ENCODE results near the gene MMGT1.

MMGT1 gene

DNA sequence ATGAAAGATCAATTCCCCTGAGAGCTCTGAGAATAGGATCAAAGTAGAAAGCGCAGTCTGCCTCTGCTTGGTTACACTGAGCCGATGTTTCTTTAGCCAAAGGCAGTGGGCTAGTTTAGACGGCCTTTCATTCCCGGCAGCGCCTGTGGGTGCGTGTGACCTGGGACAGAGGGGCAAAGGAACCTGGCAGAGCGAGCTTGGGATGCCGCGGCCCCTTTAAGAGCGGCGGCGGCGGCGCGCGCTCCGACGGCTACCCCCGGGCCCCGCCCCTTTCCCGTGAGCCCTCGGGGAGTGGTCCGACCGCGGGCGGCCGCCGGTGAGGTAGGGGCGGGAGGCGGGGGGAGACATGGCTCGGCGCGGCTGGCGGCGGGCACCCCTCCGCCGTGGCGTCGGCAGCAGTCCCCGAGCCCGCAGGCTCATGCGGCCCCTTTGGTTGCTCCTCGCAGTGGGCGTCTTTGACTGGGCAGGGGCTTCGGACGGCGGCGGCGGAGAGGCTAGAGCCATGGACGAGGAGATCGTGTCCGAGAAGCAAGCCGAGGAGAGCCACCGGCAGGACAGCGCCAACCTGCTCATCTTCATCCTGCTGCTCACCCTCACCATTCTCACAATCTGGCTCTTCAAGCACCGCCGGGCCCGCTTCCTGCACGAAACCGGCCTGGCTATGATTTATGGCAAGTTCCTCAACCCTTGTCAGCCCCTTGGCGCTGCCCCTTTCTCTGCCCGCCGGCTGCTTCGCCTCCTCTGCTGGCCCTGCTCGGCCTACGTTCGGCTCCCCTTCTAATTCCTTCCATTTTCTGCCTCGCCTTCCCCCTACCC is 11.6 kb upstream of the MMGT1 start, which contains the start of gene SLC9A6 (continued):
- TF ChIP-seq ZNF16 (tag by site-specific recombination; IDR thresholded peaks at IDR 0.05; ENCODE audit: low read depth) (no peak), ZNF548 (tag by site-specific recombination; IDR thresholded peaks at IDR 0.05) (no peak), ZXDB (tag by site-specific recombination; IDR thresholded peaks at IDR 0.05) (peak; percentile 40), ZNF677 (tag by site-specific recombination; IDR thresholded peaks at IDR 0.05) (no peak), ZBTB7A (tag by site-specific recombination; IDR thresholded peaks at IDR 0.05; ENCODE audit: low read depth) (no peak), ZNF76 (tag by site-specific recombination; IDR thresholded peaks at IDR 0.05; ENCODE audit: borderline replicate concordance, low read depth) (peak; percentile 77), PATZ1 (tag by site-specific recombination; IDR thresholded peaks at IDR 0.05) (peak; percentile 52), ZBTB20 (tag by site-specific recombination; IDR thresholded peaks at IDR 0.05) (no peak), ZBTB48 (tag by site-specific recombination; IDR thresholded peaks at IDR 0.05) (peak; percentile 49; the same call in 1 of the 2 replicates), ZNF324 (tag by site-specific recombination; IDR thresholded peaks at IDR 0.05) (no peak), SP7 (tag by site-specific recombination; IDR thresholded peaks at IDR 0.05) (peak; percentile 48), PRDM10 (tag by site-specific recombination; IDR thresholded peaks at IDR 0.05) (peak; percentile 53; the same call in 1 of the 2 replicates), RBAK (tag by site-specific recombination; IDR thresholded peaks at IDR 0.05) (no peak), ZNF423 (tag by site-specific recombination; IDR thresholded peaks at IDR 0.05) (peak; percentile 58; the same call in 1 of the 2 replicates), ZFP69B (tag by site-specific recombination; IDR thresholded peaks at IDR 0.05) (peak; percentile 92), ZBTB17 (tag by site-specific recombination; IDR thresholded peaks at IDR 0.05) (no peak), ZBTB8A (tag by site-specific recombination; IDR thresholded peaks at IDR 0.05) (peak; percentile 73), CTCF (tag by site-specific recombination; IDR thresholded peaks at IDR 0.05) (peak; percentile 44), ZNF366 (tag by site-specific recombination; conservative IDR thresholded peaks at IDR 0.05) (no peak), ZFHX2 (tag by site-specific recombination; conservative IDR thresholded peaks at IDR 0.05) (no peak; the same call in 1 of the 2 replicates), ZSCAN16 (tag by site-specific recombination; IDR thresholded peaks at IDR 0.05) (no peak), SP3 (tag by site-specific recombination; IDR thresholded peaks at IDR 0.05) (peak; percentile 37), ZNF747 (tag by site-specific recombination; IDR thresholded peaks at IDR 0.05) (no peak)
- TF ChIP-seq, protein P1, sequence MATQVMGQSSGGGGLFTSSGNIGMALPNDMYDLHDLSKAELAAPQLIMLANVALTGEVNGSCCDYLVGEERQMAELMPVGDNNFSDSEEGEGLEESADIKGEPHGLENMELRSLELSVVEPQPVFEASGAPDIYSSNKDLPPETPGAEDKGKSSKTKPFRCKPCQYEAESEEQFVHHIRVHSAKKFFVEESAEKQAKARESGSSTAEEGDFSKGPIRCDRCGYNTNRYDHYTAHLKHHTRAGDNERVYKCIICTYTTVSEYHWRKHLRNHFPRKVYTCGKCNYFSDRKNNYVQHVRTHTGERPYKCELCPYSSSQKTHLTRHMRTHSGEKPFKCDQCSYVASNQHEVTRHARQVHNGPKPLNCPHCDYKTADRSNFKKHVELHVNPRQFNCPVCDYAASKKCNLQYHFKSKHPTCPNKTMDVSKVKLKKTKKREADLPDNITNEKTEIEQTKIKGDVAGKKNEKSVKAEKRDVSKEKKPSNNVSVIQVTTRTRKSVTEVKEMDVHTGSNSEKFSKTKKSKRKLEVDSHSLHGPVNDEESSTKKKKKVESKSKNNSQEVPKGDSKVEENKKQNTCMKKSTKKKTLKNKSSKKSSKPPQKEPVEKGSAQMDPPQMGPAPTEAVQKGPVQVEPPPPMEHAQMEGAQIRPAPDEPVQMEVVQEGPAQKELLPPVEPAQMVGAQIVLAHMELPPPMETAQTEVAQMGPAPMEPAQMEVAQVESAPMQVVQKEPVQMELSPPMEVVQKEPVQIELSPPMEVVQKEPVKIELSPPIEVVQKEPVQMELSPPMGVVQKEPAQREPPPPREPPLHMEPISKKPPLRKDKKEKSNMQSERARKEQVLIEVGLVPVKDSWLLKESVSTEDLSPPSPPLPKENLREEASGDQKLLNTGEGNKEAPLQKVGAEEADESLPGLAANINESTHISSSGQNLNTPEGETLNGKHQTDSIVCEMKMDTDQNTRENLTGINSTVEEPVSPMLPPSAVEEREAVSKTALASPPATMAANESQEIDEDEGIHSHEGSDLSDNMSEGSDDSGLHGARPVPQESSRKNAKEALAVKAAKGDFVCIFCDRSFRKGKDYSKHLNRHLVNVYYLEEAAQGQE (tag by site-specific recombination; IDR thresholded peaks at IDR 0.05): peak; percentile 59
- TF ChIP-seq, protein P2, sequence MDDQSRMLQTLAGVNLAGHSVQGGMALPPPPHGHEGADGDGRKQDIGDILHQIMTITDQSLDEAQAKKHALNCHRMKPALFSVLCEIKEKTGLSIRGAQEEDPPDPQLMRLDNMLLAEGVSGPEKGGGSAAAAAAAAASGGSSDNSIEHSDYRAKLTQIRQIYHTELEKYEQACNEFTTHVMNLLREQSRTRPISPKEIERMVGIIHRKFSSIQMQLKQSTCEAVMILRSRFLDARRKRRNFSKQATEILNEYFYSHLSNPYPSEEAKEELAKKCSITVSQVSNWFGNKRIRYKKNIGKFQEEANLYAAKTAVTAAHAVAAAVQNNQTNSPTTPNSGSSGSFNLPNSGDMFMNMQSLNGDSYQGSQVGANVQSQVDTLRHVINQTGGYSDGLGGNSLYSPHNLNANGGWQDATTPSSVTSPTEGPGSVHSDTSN (CRISPR knock-in tag; IDR thresholded peaks at IDR 0.05): no peak
